HEK293T (cell line): ENCODE data around the gene ADIPOQ.
"Not testable (repeated sequence)": the region's sequence is repeated elsewhere in the genome, so short reads cannot be mapped to it uniquely, and the experiment has no call there.

Source experiments
- CTCF ChIA-PET: fragments of 350-600 bp; formaldehyde crosslinking; extraction: SDS; loops from one replicate; lab custom pipeline; 2021; ENCODE audit warnings: antibody characterized with exemption, inconsistent platforms; lab: Yijun Ruan, JAX
- POLR2A ChIA-PET: fragments of 350-600 bp; formaldehyde crosslinking; extraction: SDS; loops from one replicate; lab custom pipeline; 2020; ENCODE audit warnings: antibody characterized with exemption, inconsistent platforms; lab: Yijun Ruan, JAX
- DNase-seq: peaks from one replicate; pipeline ENCODE4 v3.0.0; 2012; ENCODE audit warnings: mixed read lengths; ENCODE audit errors: extremely low spot score
- ARNT ChIP-seq: fragments of 450-650 bp; IDR thresholded peaks from 2 replicates; pipeline ENCODE4 v1.6.1; 2017; ENCODE audit warnings: mild to moderate bottlenecking
- BHLHE40 ChIP-seq: fragments of 450-650 bp; IDR thresholded peaks from 2 replicates; pipeline ENCODE4 v1.6.1; 2016; ENCODE audit warnings: mild to moderate bottlenecking, moderate library complexity, borderline replicate concordance
- CTBP1 ChIP-seq: fragments of 450-650 bp; IDR thresholded peaks from 2 replicates; pipeline ENCODE4 v1.6.1; 2016; ENCODE audit warnings: borderline replicate concordance
- ELF4 ChIP-seq: fragments of 450-650 bp; IDR thresholded peaks from 2 replicates; pipeline ENCODE4 v1.6.1; 2017; ENCODE audit warnings: antibody characterized with exemption
- FOXA1 ChIP-seq: fragments of 450-650 bp; IDR thresholded peaks from 2 replicates; pipeline ENCODE4 v1.6.1; 2016; ENCODE audit warnings: mild to moderate bottlenecking
- FOXK2 ChIP-seq: fragments of 450-650 bp; IDR thresholded peaks from 2 replicates; pipeline ENCODE4 v1.6.1; 2016; ENCODE audit warnings: mild to moderate bottlenecking
- FOXM1 ChIP-seq: fragments of 450-650 bp; IDR thresholded peaks from 2 replicates; pipeline ENCODE4 v1.6.1; 2017; ENCODE audit warnings: mild to moderate bottlenecking, borderline replicate concordance
- HDGF ChIP-seq: fragments of 450-650 bp; IDR thresholded peaks from 2 replicates; pipeline ENCODE4 v1.6.1; 2017; ENCODE audit warnings: antibody characterized with exemption, borderline replicate concordance
- L3MBTL2 ChIP-seq: fragments of 450-650 bp; conservative IDR thresholded peaks from 2 replicates; pipeline ENCODE4 v1.6.1; 2016; ENCODE audit warnings: mild to moderate bottlenecking
- LEF1 ChIP-seq: fragments of 450-650 bp; IDR thresholded peaks from 2 replicates; pipeline ENCODE4 v1.6.1; 2017; ENCODE audit warnings: mild to moderate bottlenecking, borderline replicate concordance
- NFRKB ChIP-seq: fragments of 450-650 bp; IDR thresholded peaks from 2 replicates; pipeline ENCODE4 v1.6.1; 2016; ENCODE audit warnings: mild to moderate bottlenecking, moderate library complexity
- PKNOX1 ChIP-seq: fragments of 450-650 bp; IDR thresholded peaks from 2 replicates; pipeline ENCODE4 v1.6.1; 2016
- SP1 ChIP-seq: fragments of 450-650 bp; IDR thresholded peaks from 2 replicates; pipeline ENCODE4 v1.6.1; 2017
- SUZ12 ChIP-seq: fragments of 450-650 bp; IDR thresholded peaks from 2 replicates; pipeline ENCODE4 v1.6.1; 2016; ENCODE audit warnings: mild to moderate bottlenecking
- TARDBP ChIP-seq: fragments of 450-650 bp; IDR thresholded peaks from 2 replicates; pipeline ENCODE4 v1.6.1; 2016
- ZNF384 ChIP-seq: fragments of 450-650 bp; IDR thresholded peaks from 2 replicates; pipeline ENCODE4 v1.6.1; 2016

Gene ADIPOQ

GRCh38 chr3:186869253-186870100 lies 27.0 kb downstream of the ADIPOQ start:
- TF ChIP-seq LEF1 (no peak), NFRKB (no peak), CTBP1 (no peak), FOXA1 (no peak), HDGF (no peak), SUZ12 (no peak), L3MBTL2 (no peak), ZNF384 (no peak), FOXK2 (no peak), PKNOX1 (no peak), FOXM1 (no peak), ARNT (no peak), TARDBP (no peak)
- no peak for DNase-seq
- ChIA-PET CTCF (no interaction called here), POLR2A (no interaction called here)

GRCh38 chr3:186870421-186871201 lies 28.1 kb downstream of the ADIPOQ start:
- no peak for DNase-seq
- CTCF ChIA-PET, result no interaction called here
- TF ChIP-seq HDGF, result no peak
- TF ChIP-seq TARDBP, result no peak
- TF ChIP-seq ARNT, result no peak
- no peak for TF ChIP-seq FOXK2
- TF ChIP-seq ELF4, result no peak
- POLR2A ChIA-PET, result no interaction called here

- TF ChIP-seq PKNOX1 (no peak), ZNF384 (no peak), SP1 (no peak)
- ChIA-PET CTCF (no interaction called here), POLR2A (no interaction called here)
- no peak for DNase-seq
Observed at GRCh38 chr3:186871403-186871924, 29.0 kb downstream of the ADIPOQ start.

GRCh38 chr3:186873796-186874195 lies 31.3 kb downstream of the ADIPOQ start:
- POLR2A ChIA-PET, DNase-seq, CTCF ChIA-PET: not testable (repeated sequence)

- POLR2A ChIA-PET, CTCF ChIA-PET, DNase-seq: not testable (repeated sequence)
Observed at GRCh38 chr3:186874216-186874615, 31.7 kb downstream of the ADIPOQ start.

GRCh38 chr3:186874841-186875240 lies 32.3 kb downstream of the ADIPOQ start:
- DNase-seq, CTCF ChIA-PET: not testable (repeated sequence)

GRCh38 chr3:186875708-186876107 lies 33.2 kb downstream of the ADIPOQ start:
- TF ChIP-seq SUZ12 (no peak), ZNF384 (no peak), PKNOX1 (no peak), BHLHE40 (no peak)
- POLR2A ChIA-PET, result no interaction called here
- no peak for DNase-seq
- CTCF ChIA-PET, result no interaction called here

More at GRCh38 chr3:186874841-186875240, 32.3 kb downstream of the ADIPOQ start:
- POLR2A ChIA-PET, result not testable (repeated sequence)
